Kidney epithelial cell (primary cell): ENCODE data around the gene SLC25A23. TPM values are rescaled to one million over a fixed set of nuclear protein-coding genes. Genes with fewer than 3 reads are reported as not detected.
A peak's percentile ranks its signal among the peaks of the same experiment; 100 is the strongest.

ENCODE experiments used
- DNase-seq: peaks from one replicate; pipeline ENCODE4 v3.0.0-alpha.2; 2010; ENCODE audit warnings: low read depth
- H3K27me3 ChIP-seq: 2 replicates; pipeline ENCODE4 v1.6.0; 2011; ENCODE audit warnings: low read length; ENCODE audit not compliant: control insufficient read depth, insufficient read depth
- H3K36me3 ChIP-seq: 2 replicates; pipeline ENCODE4 v1.5.1; 2011; ENCODE audit warnings: low read length; ENCODE audit not compliant: control insufficient read depth, insufficient read depth
- H3K4me3 ChIP-seq: 2 replicates; pipeline ENCODE4 v1.5.1; 2011; ENCODE audit warnings: low read depth, mild to moderate bottlenecking, control low read depth, low read length
- CTCF ChIP-seq: IDR thresholded peaks from 2 replicates; pipeline ENCODE4 v1.5.1; 2011; ENCODE audit warnings: mild to moderate bottlenecking, moderate library complexity, low read length, control low read depth, inconsistent platforms; ENCODE audit not compliant: insufficient read depth, poor library complexity, severe bottlenecking
- total RNA-seq: library from RNA; depleted of rRNA; stranded (reverse); fragments of >200 nt; gene quantifications from 2 replicates; pipeline ENCODE4 v1.2.3, GENCODE V29; 2015

Gene SLC25A23
- total RNA-seq, 1 donor from 2014 or later, result 68.6 TPM

DNA sequence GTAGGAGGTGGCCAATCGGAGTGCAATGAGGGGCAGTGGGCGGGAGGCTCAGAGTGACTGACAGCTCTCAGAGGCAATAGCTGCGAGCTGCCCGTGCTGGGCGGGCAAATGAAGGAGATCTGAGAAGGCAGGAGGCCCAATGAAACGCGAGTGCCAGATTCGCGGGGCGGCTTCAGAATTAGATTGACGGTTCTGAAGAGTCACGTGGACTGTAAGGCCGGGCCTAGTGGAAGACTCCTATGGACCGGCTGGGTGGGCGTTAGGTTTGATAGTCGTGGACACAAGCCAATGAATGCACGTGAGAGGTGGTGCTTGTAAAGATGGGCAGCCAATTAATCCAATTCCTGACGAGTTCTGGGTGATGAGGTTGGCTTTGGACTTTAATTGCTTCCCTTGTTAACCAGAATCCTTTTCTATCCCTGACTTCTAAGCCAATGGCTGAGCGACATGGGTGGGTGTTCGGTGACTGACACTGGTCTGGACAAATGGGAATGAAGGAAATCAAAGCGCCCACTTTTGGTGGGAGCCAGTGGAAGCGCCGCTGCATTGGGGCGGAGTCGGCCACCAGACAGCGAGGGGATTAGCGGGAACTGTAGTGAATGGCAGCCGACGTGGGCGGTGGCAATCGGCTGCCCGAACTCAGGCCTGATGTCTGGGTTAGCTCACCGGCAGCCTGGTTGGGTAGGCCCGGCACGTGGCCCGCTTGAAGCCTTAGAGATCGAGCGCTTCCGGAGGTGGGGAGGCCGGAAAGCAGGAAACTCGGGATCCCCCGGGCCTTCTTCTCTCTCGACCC lies 34.5 kb downstream of the SLC25A23 start:
- H3K4me3 ChIP-seq, result no peak overlapping the region
- no peak for TF ChIP-seq CTCF
- peak; percentile 99 for DNase-seq

GRCh38 chr19:6424195-6424938 lies 35.2 kb downstream of the SLC25A23 start, which contains the start of gene KHSRP:
KHSRP (minus strand) TSS chr19:6424811; CDS start chr19:6424701, 110 bp downstream.
- Histone ChIP-seq H3K4me3 (peak within 1 kb of the TSS; percentile 66), H3K27me3 (no peaks in the 10 kb centered on the region), H3K36me3 (no peaks in the 10 kb centered on the region)
- DNase-seq, result no peak
- no peak for TF ChIP-seq CTCF

More for the DNA sequence above, 34.5 kb downstream of the SLC25A23 start:
- Histone ChIP-seq H3K27me3 (peaks cover 5% of the 10 kb centered on the region), H3K36me3 (no peaks in the 10 kb centered on the region)

DNA sequence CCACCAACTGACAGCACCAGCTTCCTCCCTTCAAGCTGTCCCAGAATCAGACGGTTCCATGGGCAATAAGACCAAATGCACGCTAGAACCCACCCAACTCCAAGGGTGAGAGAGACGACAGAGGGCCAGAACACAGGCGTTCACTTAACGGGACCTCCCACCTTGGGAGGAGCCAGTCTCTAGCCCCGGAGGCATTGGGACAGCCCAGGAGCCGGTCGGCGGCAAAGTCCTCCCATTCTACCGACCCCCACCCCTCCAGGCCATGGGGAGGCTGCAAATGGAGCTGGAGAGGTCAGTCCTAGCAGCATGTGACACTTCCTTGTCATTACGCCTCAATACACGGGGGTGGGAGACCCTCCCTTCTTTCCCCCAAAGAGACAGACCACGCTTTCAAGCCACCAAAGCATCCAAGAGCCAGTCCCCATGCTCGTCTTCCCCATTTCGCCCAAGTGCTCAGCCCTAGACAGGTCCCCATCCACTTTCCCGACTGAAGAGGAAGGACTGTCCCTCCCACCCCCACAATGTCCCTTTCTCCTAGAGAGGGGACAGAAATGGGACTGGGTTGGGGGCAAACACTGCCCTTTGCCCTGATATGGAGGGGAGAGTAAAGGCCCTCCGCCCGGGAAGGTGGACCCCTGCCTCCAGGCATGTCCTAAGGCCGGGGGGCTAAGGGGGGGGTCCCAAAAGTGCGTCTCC lies 35.9 kb downstream of the SLC25A23 start:
- no peak for TF ChIP-seq CTCF
- H3K4me3 ChIP-seq, result peak overlapping the region; percentile 66
- no peaks in the 10 kb centered on the region for H3K36me3 ChIP-seq
- H3K27me3 ChIP-seq, result no peaks in the 10 kb centered on the region
- no peak for DNase-seq

DNA sequence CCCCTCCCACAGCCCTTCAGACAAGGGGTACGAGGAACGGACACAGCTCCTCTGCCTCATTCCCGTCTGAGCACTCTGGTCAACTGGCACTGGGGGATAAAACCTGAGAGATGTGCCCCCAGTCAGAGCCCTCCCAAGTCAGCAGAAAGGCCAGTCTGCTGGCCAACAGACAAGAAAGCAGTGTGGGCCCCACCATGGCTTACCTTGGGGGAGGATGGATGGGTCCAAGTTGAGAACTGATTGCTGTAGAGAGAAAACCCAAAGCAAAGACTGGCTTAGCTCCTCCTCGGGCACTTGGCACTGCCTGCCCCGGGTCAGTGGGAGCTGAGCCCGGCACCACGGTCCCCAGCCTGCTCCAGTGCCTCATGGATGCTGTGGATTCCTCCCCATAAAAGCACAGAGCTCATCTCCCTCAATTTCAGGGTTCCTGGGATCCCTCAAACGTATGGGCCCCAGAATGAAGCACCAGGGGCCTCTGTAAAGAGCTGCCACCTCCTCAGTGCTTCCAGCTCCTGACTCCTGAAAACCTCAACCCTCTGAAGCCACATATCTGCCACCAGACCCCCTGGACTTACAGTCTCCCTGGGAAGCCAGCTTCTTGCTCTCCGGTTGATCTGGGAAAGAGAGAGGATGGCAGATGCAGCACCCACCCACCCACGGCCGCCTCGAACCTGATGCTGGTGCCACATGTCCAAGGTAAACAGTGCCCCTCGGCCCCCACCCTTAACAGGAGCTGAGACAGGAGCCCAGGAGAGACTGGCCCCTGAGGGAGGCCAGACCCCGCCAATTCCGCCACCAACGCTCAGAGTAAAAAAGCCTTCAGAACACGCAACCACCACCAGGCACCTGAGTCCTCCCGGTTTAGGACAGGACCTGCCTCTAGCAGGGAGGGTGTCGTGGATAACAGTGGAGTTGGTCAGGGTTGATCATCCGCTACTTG lies 38.2 kb downstream of the SLC25A23 start:
- no peaks in the 10 kb centered on the region for H3K36me3 ChIP-seq
- no peak for TF ChIP-seq CTCF
- H3K27me3 ChIP-seq, result no peaks in the 10 kb centered on the region
- no peak for DNase-seq
- no peak overlapping the region for H3K4me3 ChIP-seq

GRCh38 chr19:6418562-6418932 lies 41.0 kb downstream of the SLC25A23 start:
- no peak overlapping the region for H3K4me3 ChIP-seq
- peaks cover 4% of the 10 kb centered on the region for H3K36me3 ChIP-seq
- no peak for TF ChIP-seq CTCF
- no peak for DNase-seq
- H3K27me3 ChIP-seq, result no peaks in the 10 kb centered on the region
